NCI-H1105 treated with DMSO at 0.1 percent for 48 hours (cell line): ENCODE results near the gene SPAG7.
A peak's percentile ranks its signal among the peaks of the same experiment; 100 is the strongest.

ENCODE experiments used
- DNase-seq: peaks from one replicate; lab custom pipeline; 2025; lab: John Stamatoyannopoulos, UW

SPAG7 gene

DNA sequence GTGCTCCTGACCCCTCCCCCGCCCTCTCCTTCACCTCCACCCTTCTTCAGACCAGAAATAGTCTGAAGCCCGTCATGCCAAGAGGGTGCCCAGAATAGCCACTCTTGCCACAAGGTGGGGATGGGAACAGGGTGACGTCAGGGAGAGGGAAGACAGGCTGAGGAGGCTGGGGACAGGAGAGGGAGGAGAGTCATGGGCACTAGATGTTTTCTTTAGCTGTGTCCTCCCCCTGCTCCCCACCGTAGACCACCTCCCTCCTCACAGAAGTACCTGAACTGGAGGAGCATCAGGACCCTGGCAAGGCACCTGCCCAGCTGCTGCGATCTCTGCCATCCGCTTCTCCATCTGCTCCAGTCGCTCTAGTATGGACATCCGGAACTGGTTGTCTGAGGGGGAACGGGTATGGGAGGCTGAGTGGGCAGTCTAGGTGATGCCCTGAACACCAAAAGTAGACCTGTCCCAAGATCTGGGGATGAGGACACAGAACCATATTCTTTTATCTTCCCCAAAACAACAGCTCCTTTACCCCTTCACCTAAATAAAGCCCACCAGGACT, 6.6 kb upstream of the SPAG7 start:
- DNase-seq, result no peak

DNA sequence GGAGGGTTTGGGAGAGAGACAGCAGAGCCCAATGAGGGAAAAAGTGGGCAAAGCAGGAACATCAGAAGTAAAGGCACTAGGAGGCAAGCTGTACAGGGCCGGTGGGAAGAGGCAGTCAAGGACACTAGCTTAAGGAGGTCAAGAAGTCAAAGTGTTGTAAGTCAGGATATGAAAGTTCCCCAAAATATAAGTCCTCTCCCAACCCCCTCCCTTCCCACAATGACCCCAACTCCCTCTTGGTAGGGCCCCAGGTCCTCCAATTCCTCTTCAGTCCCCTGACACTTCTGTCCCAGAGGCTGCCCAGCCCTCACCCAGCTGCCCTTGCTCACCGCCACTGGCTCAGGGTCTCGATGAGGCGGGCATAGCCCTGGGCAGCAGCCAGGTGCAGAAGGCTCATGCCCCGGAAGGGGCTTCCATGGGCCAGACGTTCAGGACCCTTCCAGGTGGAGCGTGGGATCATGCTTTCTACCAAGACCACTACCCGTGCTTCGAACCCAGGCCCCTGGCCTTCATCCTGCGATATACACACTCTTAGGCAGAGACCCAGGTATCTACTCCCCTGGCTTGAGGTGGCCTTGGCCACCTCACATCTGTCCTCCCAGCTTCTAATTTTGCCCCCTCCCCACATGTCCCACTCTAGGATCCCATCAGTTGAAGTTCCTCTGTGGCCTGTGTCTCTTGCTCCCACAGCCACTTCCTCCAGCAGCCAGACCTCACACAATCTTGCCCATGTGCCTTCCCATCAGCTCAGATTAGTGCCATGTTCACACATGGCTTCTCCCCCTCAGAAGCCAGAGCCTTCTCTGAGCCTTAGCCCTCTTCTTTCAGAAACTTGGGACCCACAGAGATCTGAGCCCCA, 5.9 kb upstream of the SPAG7 start:
- DNase-seq, result no peak

DNA sequence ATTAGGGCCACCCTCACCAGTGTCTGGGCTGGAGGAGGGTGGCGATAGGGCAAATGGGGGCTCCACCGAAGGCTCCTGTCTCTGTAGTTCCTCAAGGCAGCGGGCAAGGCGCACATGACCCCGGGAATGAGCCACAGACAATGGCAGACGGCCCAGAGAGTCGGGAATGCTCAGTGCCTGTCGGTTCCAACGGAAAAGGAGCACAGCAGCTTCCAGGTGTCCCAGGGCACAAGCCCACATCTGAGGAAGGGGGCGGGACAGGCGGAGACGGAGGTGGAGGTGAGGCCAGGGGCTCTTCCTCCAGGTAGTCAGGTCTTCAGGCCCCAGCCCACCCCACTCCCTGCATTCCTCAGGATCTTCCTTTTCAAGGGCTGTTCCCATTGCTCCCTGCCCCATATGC, 5.1 kb upstream of the SPAG7 start:
- no peak for DNase-seq

DNA sequence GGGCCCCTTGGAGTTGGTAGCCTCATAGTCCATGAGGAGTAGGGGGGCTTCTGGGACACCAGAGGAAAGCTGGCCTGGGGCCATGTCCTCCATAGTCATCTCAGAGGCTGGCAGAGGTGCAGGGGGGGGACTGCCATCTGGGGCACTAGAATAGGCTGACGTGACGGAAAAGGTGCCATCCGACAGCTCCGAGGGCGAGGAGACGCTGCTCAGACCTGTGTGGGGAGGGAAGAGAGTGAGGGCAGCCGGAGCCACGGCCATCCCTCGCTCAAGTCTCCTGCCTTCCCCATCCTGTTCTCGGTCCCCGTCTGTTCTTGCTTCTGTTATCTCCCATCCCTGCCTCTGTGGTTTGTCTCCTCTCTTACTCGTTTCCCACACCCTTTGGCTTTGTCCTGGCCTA, 4.7 kb upstream of the SPAG7 start:
- DNase-seq, result no peak

DNA sequence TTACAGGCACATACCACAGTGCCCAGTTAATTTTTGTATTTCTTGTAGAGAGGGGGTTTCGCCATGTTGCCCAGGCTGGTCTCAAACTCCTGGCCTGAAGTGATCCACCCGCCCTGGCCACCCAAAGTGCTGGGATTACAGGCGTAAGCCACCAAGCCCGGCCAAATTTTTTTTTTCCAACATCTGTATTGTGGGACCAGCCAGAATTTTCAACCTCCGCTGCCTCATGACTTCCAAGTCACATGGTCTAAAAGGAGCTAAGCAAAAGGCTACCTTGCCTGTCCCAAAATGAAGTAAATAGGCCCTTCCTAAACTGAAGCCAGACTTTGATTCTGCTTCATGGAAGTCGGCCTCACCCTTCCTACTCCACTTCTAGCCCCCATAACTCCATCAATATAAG, 4.2 kb upstream of the SPAG7 start:
- no peak for DNase-seq

DNA sequence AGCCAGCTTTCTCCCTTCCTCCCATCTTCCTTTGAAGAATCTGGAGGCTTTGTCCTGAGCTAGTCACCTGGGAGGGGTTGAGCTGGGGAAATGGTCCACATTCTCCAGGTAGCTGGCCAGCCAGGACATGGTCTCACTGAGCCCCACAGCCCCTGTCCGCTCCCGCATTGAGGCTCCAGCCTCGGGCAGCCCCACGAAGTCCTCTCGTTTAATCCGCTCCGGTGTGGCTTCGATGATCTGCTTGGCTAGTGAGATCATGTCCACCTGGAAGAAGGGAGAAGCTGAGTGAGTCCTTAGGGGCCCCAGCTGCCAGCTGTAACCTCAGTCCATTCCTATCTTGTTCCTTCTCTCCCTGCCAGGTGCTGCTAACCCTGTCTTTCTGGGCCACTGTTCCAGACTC, 2.7 kb upstream of the SPAG7 start:
- DNase-seq, result no peak

DNA sequence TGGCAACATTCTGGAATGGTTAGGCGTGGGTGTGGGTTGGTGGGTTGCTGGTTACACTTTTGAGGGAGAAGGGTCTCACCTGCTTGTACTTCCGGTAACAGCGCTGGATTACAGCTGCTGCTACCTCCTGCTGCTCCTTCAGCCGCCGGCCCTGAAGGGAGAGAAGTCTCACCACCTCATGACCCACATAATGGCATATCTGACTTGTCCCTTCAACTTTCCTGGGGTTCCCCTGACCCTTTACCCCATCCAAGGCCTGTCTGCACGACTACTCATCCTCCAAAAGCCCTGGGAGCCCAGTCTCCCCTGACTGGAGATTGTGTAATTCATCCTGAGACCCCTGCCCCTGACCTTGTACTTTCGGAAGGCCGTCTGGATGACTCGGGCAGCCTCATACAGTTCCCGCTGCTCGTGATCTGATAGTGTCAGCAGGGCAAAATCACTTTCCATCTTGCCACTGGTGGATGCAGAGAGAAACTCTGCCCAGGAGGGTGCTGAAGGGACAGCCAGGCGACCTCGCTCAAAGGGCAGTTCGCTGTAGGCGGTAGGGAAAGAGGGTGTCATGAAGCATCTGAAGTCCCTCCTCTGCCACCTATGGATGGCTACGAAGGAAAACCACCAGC, 2.0 kb upstream of the SPAG7 start:
- no peak for DNase-seq

DNA sequence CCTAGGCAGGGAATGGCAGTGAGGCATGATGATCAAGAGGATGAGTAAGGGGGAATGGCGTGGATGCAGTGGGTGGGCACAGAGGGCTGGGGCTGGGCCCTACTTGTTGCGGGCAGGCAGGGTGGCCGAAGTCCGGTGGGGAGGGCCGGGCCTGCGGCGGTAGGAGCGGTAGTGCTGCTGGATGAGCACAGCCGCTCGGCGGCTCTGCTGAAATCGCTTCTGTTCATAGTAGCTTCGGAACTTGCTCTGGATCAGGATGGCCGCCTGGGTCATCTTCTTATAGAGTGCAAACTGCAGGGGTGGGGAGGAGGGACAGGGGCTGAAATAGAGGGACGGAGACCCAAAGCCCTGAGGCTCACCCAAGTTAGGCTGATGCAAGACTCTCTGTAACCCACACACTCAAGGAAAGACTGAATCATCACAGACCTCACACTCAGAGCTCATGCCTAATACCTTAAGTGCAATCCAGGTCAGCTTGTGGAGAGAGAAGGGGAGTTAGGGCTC, 1.5 kb upstream of the SPAG7 start:
- no peak for DNase-seq

DNA sequence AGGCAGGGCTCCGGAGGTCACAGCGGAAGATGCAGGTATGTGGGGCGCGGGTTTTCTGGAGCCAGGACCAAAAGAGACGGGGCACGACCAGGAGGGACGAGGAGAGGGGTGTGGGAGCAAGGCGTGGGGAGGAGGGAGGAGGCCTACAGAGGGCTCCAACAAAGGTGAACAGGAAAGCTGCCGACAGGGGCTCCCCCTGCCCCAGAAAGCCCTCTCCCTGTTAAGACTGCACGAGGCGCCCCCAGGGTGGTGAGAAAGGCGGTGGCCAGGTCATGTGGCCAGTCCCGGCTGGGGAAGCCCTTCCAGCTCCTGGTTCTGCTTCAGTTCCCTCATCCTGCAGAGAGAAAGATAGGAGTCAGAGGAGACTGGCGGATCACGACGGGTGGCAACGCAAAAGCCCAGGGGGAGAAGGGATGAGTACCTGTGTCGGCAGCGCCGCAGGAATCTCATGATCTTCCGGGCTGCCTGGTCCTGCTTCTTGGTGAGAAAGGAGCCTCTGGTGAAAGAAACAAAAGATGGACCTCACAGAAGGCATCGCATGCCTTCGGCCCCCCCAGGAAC, 949 bp upstream of the SPAG7 start:
- no peak for DNase-seq

DNA sequence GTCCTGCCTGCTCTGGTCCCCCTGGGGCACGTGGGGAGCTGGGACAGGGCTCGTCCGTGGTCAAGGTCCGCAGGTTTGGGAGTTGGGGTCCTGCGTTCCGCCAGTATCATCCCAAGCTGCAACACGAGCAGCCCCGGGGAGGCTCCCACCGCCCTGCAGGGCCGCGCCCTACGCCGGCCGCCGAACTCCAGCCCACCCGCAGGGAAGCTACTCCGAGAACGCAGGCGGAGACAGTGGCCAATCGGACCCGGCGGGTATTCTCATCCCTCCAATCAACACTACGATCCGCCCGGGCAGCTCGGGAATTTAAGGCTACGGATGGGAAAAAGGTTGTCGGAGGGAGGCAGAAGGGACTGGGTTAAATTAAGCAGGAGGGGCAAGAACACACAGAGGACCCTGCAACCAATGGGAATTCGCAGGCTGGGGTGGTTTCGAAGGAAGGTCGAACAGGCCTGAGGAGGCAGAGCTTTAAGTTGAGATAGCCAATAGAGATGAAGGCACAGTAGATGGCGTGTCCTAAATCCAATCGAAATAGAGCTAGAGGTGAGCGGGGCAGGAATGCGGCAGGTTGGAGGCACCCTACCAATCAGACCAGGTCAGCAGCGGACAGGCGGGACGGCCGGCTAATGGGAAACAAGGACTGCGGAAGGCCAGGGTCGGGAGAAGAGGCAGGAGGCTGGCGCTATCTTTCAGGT, 626 bp downstream of the SPAG7 start:
- peak; percentile 100 for DNase-seq

DNA sequence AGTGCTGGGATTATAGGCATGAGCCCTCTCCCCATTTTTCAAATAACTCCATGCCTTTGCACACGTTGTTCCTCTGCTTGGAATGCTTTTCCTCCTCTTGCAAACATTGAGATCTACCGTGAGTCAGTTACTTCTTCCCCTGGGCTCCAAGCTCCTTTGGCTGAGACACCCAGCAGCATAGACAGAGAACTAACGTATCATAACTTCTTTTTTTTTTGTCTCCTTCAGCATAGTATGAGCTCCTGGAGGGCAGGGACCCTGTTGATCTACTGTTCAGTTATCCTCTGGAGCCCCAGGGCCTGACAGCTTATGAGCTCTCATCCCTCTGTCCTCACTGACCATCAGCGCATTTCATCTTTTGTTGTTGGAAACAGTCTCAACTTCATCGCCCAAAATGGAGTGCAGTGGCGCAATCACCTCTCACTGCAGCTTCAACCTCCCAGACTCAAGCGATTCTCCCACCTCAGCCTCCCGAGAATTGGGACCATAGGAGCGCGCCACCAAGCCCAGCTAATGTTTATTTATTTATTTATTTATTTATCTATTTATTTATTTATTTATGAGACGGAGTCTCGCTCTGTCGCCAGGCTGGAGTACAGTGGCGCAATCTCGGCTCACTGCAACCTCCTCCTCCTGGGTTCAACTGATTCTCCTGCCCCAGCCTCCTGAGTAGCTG, 2.2 kb downstream of the SPAG7 start:
- no peak for DNase-seq

DNA sequence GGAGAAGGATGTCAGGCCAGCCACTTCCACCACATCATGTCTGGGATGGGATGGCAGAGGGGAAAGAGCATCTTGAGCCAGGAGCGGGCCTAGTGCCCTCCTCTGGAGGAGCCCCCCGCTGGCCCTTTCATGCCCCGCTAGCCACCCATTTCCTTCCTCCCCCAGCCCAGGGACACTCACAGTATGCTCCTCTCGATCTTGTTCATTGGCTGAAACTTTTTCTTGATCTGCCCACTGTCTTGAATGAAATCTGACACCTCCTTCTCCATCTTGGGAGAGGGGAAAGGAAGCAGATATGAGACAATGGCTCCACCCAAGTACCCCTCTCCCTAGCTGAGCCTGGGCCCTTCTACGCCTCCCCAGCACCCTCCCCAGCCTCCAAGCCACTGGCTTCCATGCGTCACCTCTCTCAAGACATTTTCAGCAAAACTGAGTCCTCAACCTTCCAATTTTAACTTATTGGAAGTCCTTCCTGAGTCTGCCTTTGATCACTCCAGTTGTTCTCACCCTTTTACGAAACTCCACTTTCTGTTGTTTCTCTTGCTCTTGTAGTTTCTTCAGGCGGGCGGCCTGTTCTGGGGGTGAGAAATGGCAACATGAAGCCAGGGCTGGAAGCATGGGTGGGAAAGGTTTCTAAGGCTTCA, 7.2 kb downstream of the SPAG7 start:
- no peak for DNase-seq

DNA sequence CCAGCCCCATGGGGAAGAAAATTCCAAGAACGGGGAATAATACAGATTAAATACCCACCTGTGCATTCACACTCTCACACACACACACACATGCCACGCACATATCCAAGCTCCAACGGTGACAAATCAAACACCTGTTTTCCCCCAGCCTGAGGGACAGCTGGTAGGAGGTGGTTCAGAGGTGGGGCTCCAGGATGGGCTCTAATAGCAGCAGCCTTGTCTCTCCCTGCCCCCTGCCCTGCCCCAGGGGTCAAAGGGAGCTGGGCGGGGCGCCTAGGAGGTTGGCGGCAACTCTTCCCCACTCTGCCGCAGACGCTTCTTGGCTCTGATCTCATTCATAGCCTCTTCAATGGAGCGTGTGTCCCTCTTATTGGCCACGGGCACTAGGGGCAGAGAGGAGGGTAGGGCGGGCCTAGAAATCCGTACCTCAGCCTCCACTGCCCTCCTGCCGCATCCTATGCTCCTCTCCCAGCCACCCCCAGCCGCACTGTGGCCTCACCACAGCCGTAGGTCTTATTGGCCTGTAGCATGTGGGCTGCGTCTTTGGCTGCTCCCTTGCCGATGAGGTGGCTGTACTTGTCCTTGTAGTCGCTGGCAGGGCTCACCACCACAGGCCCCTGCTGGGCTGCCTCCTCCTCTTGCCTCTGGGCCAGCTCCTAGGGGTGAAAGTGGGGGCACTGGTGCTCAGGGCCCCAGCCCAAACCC, 8.2 kb downstream of the SPAG7 start:
- DNase-seq, result no peak

DNA sequence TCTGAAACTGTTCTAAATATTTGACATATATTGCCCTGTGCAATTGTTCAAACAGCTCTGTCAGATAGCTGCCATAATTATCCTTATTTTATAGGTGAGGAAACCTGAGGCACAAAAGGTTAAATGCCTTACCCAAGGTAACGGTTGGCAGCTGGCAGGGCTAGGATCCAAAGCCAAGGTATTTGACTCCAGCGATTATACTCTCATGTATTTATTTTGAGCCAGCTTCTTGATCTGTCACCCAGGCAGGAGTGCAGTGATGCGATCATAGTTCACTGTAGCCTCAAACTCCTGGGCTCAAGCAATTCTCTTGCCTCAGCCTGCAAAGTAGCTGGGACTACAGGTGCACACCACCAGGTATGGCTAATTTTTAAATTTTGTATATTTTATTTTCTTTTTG, 9.5 kb downstream of the SPAG7 start:
- DNase-seq, result peak; percentile 28

DNA sequence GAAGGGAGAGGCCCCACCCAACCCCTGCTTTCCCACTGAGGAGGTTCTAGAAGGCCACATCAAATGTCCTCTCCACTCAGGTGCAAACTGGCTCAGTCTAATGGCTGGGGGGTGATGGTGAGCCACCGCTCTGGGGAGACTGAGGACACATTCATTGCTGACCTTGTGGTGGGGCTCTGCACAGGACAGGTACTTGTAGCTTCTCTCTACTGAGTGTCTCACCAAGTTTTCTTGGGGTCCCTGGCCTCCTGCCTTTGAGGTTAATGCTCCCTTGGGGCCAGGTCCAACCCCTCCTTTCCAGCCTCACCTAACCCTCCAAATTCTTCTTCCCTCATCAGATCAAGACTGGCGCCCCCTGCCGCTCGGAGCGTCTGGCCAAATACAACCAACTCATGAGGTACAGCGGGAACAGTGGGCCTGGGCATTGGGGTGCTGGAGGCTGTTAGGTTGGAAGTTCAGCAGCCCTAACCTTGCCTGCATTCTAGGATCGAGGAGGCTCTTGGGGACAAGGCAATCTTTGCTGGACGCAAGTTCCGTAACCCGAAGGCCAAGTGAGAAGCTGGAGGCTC, 11.0 kb downstream of the SPAG7 start:
- no peak for DNase-seq

DNA sequence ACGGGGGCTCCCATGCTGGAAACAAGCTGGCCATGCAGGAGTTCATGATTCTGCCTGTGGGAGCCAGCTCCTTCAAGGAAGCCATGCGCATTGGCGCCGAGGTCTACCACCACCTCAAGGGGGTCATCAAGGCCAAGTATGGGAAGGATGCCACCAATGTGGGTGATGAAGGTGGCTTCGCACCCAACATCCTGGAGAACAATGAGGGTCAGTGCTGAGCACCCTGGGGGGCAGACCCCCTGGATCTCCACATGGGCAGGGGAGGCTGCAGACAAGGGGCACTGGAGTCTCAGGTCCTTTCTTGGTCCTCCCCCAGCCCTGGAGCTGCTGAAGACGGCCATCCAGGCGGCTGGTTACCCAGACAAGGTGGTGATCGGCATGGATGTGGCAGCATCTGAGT, 12.5 kb downstream of the SPAG7 start:
- DNase-seq, result no peak

DNA sequence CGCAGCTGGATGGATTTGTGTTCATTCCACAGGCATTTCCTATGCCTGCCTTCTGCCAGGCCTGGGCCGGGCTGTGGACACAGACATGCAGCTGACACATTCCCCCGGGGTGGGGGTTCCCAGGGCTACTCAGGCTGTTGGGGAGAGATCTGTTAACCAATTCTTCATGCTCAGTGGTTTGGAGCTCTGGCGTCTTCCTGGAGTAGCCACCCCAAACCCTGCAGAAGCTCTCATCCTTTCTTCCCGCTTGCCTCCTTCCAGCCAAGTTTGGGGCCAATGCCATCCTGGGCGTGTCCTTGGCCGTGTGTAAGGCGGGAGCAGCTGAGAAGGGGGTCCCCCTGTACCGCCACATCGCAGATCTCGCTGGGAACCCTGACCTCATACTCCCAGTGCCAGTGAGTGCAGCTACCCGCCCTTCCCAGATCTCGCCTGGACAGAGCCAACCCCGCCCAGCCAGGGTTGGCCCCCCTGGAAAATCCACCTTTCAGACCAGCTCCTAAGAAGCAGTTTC, 14.1 kb downstream of the SPAG7 start:
- no peak for DNase-seq

DNA sequence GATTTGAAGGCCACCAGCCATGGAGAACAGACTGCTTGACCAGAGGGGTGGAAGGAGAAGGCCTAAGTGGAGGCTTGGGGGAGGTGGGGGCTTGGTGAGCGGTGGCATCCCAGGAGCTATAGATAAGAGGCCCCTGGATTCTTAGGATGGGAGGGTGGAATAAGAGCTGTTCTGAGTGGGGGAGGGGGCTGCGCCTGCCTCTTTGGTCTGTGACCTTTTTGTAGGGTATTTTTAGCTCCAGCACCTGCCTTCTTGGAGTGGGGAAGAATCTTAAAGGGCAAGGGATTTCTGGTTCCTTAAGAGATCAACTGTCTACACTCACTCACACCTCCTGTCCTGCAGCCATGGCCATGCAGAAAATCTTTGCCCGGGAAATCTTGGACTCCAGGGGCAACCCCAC, 16.1 kb downstream of the SPAG7 start:
- DNase-seq, result no peak

DNA sequence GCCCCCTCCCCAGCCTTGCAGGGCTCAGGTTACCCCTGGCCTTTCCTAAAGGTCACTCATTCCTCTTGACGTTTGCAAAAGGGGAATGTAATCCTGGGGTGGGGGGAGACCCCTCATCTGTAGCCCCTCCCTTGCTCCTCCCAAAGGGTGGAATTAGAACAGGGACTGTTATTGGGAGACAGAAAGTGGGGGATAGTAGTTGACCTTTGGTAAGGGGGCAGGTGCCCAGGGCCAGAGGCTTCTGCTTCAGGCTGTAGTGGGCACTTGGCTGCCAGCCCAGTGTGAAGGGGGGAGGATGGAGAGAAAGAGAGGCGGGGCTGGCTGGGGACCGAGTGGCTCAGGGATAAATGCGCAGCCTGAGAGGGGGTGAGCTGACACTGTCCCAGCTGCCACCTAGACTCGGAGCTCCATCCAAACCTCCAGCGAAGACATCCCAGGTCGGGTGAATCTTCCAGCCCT, 16.8 kb downstream of the SPAG7 start, which contains the start of gene ENO3:
Gene ENO3, plus strand, starts transcription at position 374 of the 459 bp plus-strand sequence. CDS start 711 bp downstream, outside the sequence.
- DNase-seq, result peak; percentile 71
